ENCODE data around the gene AMH.

GRCh38 chr19:2215281-2215751, 33.8 kb upstream of the AMH start:
- no peak for TF ChIP-seq RAD21 (IDR thresholded peaks at IDR 0.05; ENCODE audit: low read length)
- TF ChIP-seq, protein P1, sequence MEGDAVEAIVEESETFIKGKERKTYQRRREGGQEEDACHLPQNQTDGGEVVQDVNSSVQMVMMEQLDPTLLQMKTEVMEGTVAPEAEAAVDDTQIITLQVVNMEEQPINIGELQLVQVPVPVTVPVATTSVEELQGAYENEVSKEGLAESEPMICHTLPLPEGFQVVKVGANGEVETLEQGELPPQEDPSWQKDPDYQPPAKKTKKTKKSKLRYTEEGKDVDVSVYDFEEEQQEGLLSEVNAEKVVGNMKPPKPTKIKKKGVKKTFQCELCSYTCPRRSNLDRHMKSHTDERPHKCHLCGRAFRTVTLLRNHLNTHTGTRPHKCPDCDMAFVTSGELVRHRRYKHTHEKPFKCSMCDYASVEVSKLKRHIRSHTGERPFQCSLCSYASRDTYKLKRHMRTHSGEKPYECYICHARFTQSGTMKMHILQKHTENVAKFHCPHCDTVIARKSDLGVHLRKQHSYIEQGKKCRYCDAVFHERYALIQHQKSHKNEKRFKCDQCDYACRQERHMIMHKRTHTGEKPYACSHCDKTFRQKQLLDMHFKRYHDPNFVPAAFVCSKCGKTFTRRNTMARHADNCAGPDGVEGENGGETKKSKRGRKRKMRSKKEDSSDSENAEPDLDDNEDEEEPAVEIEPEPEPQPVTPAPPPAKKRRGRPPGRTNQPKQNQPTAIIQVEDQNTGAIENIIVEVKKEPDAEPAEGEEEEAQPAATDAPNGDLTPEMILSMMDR (IDR thresholded peaks at IDR 0.05), result no peak
- TF ChIP-seq YY1 (IDR thresholded peaks at IDR 0.05; ENCODE audit: low read depth), result no peak
- TF ChIP-seq, protein P2, sequence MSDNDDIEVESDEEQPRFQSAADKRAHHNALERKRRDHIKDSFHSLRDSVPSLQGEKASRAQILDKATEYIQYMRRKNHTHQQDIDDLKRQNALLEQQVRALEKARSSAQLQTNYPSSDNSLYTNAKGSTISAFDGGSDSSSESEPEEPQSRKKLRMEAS (IDR thresholded peaks at IDR 0.05; ENCODE audit: low read depth), result no peak
- TF ChIP-seq FOSL2 (IDR thresholded peaks at IDR 0.05; ENCODE audit: borderline replicate concordance, low read depth), result no peak
- no peak for TF ChIP-seq EP300 (IDR thresholded peaks at IDR 0.05; ENCODE audit: borderline replicate concordance in 1 of 2, low read depth in 1 of 2, low read length in 1 of 2)
- TF ChIP-seq, protein P3, sequence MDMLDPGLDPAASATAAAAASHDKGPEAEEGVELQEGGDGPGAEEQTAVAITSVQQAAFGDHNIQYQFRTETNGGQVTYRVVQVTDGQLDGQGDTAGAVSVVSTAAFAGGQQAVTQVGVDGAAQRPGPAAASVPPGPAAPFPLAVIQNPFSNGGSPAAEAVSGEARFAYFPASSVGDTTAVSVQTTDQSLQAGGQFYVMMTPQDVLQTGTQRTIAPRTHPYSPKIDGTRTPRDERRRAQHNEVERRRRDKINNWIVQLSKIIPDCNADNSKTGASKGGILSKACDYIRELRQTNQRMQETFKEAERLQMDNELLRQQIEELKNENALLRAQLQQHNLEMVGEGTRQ (IDR thresholded peaks at IDR 0.05; ENCODE audit: borderline replicate concordance, low read depth, low read length), result no peak
- no peak for TF ChIP-seq NFIC (IDR thresholded peaks at IDR 0.05; ENCODE audit: borderline replicate concordance)
- no peak for TF ChIP-seq TAF1 (IDR thresholded peaks at IDR 0.05; ENCODE audit: borderline replicate concordance, low read depth, low read length)
- TF ChIP-seq, protein P4, sequence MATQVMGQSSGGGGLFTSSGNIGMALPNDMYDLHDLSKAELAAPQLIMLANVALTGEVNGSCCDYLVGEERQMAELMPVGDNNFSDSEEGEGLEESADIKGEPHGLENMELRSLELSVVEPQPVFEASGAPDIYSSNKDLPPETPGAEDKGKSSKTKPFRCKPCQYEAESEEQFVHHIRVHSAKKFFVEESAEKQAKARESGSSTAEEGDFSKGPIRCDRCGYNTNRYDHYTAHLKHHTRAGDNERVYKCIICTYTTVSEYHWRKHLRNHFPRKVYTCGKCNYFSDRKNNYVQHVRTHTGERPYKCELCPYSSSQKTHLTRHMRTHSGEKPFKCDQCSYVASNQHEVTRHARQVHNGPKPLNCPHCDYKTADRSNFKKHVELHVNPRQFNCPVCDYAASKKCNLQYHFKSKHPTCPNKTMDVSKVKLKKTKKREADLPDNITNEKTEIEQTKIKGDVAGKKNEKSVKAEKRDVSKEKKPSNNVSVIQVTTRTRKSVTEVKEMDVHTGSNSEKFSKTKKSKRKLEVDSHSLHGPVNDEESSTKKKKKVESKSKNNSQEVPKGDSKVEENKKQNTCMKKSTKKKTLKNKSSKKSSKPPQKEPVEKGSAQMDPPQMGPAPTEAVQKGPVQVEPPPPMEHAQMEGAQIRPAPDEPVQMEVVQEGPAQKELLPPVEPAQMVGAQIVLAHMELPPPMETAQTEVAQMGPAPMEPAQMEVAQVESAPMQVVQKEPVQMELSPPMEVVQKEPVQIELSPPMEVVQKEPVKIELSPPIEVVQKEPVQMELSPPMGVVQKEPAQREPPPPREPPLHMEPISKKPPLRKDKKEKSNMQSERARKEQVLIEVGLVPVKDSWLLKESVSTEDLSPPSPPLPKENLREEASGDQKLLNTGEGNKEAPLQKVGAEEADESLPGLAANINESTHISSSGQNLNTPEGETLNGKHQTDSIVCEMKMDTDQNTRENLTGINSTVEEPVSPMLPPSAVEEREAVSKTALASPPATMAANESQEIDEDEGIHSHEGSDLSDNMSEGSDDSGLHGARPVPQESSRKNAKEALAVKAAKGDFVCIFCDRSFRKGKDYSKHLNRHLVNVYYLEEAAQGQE (IDR thresholded peaks at IDR 0.05; ENCODE audit: low read depth, low read length), result no peak
- TF ChIP-seq TEAD4 (IDR thresholded peaks at IDR 0.05; ENCODE audit: borderline replicate concordance, insufficient read depth), result no peak
- no peak for TF ChIP-seq MXI1 (IDR thresholded peaks at IDR 0.05; ENCODE audit: low read depth, low read length)
- TF ChIP-seq, protein P5, sequence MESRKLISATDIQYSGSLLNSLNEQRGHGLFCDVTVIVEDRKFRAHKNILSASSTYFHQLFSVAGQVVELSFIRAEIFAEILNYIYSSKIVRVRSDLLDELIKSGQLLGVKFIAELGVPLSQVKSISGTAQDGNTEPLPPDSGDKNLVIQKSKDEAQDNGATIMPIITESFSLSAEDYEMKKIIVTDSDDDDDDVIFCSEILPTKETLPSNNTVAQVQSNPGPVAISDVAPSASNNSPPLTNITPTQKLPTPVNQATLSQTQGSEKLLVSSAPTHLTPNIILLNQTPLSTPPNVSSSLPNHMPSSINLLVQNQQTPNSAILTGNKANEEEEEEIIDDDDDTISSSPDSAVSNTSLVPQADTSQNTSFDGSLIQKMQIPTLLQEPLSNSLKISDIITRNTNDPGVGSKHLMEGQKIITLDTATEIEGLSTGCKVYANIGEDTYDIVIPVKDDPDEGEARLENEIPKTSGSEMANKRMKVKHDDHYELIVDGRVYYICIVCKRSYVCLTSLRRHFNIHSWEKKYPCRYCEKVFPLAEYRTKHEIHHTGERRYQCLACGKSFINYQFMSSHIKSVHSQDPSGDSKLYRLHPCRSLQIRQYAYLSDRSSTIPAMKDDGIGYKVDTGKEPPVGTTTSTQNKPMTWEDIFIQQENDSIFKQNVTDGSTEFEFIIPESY (IDR thresholded peaks at IDR 0.05; ENCODE audit: borderline replicate concordance, low read depth), result no peak
- TF ChIP-seq RCOR1 (IDR thresholded peaks at IDR 0.05; ENCODE audit: low read length), result no peak
